GM12878 (cell line): Measurements from ENCODE around the gene APOBEC3H. TPM values are rescaled to one million over a fixed set of nuclear protein-coding genes. Genes with fewer than 3 reads are reported as not detected.

Experiments used
- ATAC-seq: fragments of 200-7000 bp; cut with Tn5 transposase; 3 replicates; pipeline ENCODE4 v1.9.1; 2020; ENCODE audit warnings: mild to moderate bottlenecking, moderate library complexity
- BruUV-seq: library from RNA; stranded (reverse); fragments of 400-500 nt; replicated peaks from 2 replicates; lab custom pipeline; 2021; lab: Mats Ljungman, UMichigan
- CTCF ChIA-PET: fragments of 300-600 bp; sonication (Branson Sonifier 250); formaldehyde crosslinking; extraction: SDS; loops from one replicate; lab custom pipeline; 2021; ENCODE audit warnings: inconsistent platforms; lab: Yijun Ruan, JAX
- POLR2A ChIA-PET: fragments of 350-600 bp; formaldehyde crosslinking; extraction: SDS; loops from one replicate; lab custom pipeline; 2021; ENCODE audit warnings: inconsistent platforms; lab: Charles Lee
- RAD21 ChIA-PET: fragments of 300-600 bp; sonication (Branson Sonifier 250); formaldehyde crosslinking; loops from one replicate; lab custom pipeline; 2023; ENCODE audit warnings: antibody characterized with exemption; ENCODE audit not compliant: unreplicated experiment; lab: Charles Lee
- SMC1A ChIA-PET: fragments of 300-600 bp; sonication (Branson Sonifier 250); formaldehyde crosslinking; loops from one replicate; lab custom pipeline; 2023; ENCODE audit not compliant: unreplicated experiment, uncharacterized antibody; lab: Charles Lee
- DNase-seq: peaks from one replicate; pipeline ENCODE4 v3.0.0-alpha.2; 2011; ENCODE audit warnings: low read depth, low spot score
- FAIRE-seq: peaks from 3 replicates; lab custom pipeline; 2011; peaks lifted over from hg19 to GRCh38; lab: Jason Lieb, UNC
- H2AFZ ChIP-seq: 2 replicates; pipeline ENCODE4 v1.6.0; 2011; ENCODE audit warnings: low read depth, low read length, control low read depth; ENCODE audit not compliant: control insufficient read depth
- H3K27ac ChIP-seq: 2 replicates; pipeline ENCODE4 v1.5.1; 2011; ENCODE audit warnings: control low read depth; ENCODE audit not compliant: control insufficient read depth, insufficient read depth
- H3K27me3 ChIP-seq, 2 experiments: replicated peaks in 1 of 2; 2 replicates each; pipeline versions ENCODE4 v1.6.0 to v1.6.1; 2011; ENCODE audit warnings: low read length in 1 of 2; ENCODE audit not compliant: control insufficient read depth in 2 of 2, insufficient read depth in 2 of 2
- H3K36me3 ChIP-seq, 2 experiments: 2 replicates each; pipeline ENCODE4 v1.5.1; 2011; ENCODE audit warnings: low read length in 1 of 2; ENCODE audit not compliant: control insufficient read depth in 2 of 2, insufficient read depth in 2 of 2
- H3K4me1 ChIP-seq: 2 replicates; pipeline ENCODE4 v1.6.1; 2011; ENCODE audit warnings: mild to moderate bottlenecking, low read length, moderate library complexity, mixed read lengths; ENCODE audit not compliant: control insufficient read depth, insufficient read depth
- H3K4me2 ChIP-seq: 2 replicates; pipeline ENCODE4 v1.6.0; 2011; ENCODE audit warnings: control low read depth; ENCODE audit not compliant: control insufficient read depth, insufficient read depth
- H3K4me3 ChIP-seq: fragments of 200-600 bp; sonication (generic); 2 replicates; pipeline ENCODE4 v1.5.1; 2016
- H3K79me2 ChIP-seq: 2 replicates; pipeline ENCODE4 v1.6.0; 2011; ENCODE audit warnings: low read length; ENCODE audit not compliant: control insufficient read depth, insufficient read depth
- H3K9ac ChIP-seq: 2 replicates; pipeline ENCODE4 v1.8.0; 2011; ENCODE audit warnings: low read length, control low read depth, mixed read lengths; ENCODE audit not compliant: control insufficient read depth, insufficient read depth
- H3K9me3 ChIP-seq: replicated peaks from 3 replicates; pipeline ENCODE4 v1.5.1; 2011; ENCODE audit warnings: mild to moderate bottlenecking, low read length; ENCODE audit not compliant: control insufficient read depth, insufficient read depth
- H4K20me1 ChIP-seq: 2 replicates; pipeline ENCODE4 v1.6.0; 2011; ENCODE audit not compliant: control insufficient read depth, insufficient read depth
- EED ChIP-seq: sonication (generic); IDR thresholded peaks from 2 replicates; pipeline ENCODE4 v1.6.1; 2016; ENCODE audit warnings: antibody characterized with exemption, low read depth
- FOXK2 ChIP-seq: fragments of 450-650 bp; IDR thresholded peaks from 2 replicates; pipeline ENCODE4 v1.6.1; 2017; ENCODE audit warnings: mild to moderate bottlenecking, moderate library complexity
- HDAC2 ChIP-seq: fragments of 200-600 bp; sonication (generic); IDR thresholded peaks from 2 replicates; pipeline ENCODE4 v1.6.1; 2017
- IKZF1 ChIP-seq: fragments of 450-650 bp; conservative IDR thresholded peaks from 2 replicates; pipeline ENCODE4 v1.6.1; 2017; ENCODE audit warnings: antibody characterized with exemption, mild to moderate bottlenecking
- JUNB ChIP-seq: IDR thresholded peaks from 2 replicates; pipeline ENCODE4 v1.6.1; 2016; ENCODE audit warnings: antibody characterized with exemption, mild to moderate bottlenecking
- NRF1 ChIP-seq: conservative IDR thresholded peaks from 2 replicates; pipeline ENCODE4 v1.6.1; 2011; ENCODE audit warnings: mild to moderate bottlenecking, low read depth, low read length, improper control_type of control experiment
- PKNOX1 ChIP-seq: fragments of 450-650 bp; IDR thresholded peaks from 2 replicates; pipeline ENCODE4 v1.6.1; 2016; ENCODE audit warnings: mild to moderate bottlenecking
- POLR2AphosphoS5 ChIP-seq: IDR thresholded peaks from 2 replicates; pipeline ENCODE4 v1.6.1; 2011; ENCODE audit warnings: mild to moderate bottlenecking, low read length, inconsistent platforms
- SMAD1 ChIP-seq: fragments of 450-650 bp; IDR thresholded peaks from 2 replicates; pipeline ENCODE4 v1.6.1; 2018; ENCODE audit warnings: mild to moderate bottlenecking, low read depth; ENCODE audit not compliant: partially characterized antibody
- SPI1 ChIP-seq: IDR thresholded peaks from 2 replicates; pipeline ENCODE4 v1.6.1; 2011; ENCODE audit warnings: low read depth, mild to moderate bottlenecking, low read length, moderate library complexity, borderline replicate concordance; ENCODE audit not compliant: insufficient read depth
- SREBF1 ChIP-seq: IDR thresholded peaks from 2 replicates; pipeline ENCODE4 v1.6.1; 2012; ENCODE audit warnings: mild to moderate bottlenecking, low read length
- STAT3 ChIP-seq: IDR thresholded peaks from 2 replicates; pipeline ENCODE4 v1.6.1; 2011; ENCODE audit warnings: low read depth, low read length, improper control_type of control experiment
- TAF1 ChIP-seq: IDR thresholded peaks from 2 replicates; pipeline ENCODE4 v1.6.1; 2011; ENCODE audit warnings: mild to moderate bottlenecking, low read depth, low read length, borderline replicate concordance
- YY1 ChIP-seq: IDR thresholded peaks from 2 replicates; pipeline ENCODE4 v1.6.1; 2011; ENCODE audit warnings: low read depth, mild to moderate bottlenecking, low read length
- ZNF207 ChIP-seq: fragments of 450-650 bp; IDR thresholded peaks from 2 replicates; pipeline ENCODE4 v1.6.1; 2014; ENCODE audit warnings: antibody characterized with exemption, mild to moderate bottlenecking, borderline replicate concordance
- WGBS: methylation state at CpG from one replicate; pipeline ENCODE4 v1.1.6; 2016; ENCODE audit warnings: low lambda C conversion rate; ENCODE audit not compliant: insufficient replicate concordance, insufficient coverage; ENCODE audit errors: missing lambda C conversion rate; 5-methylcytosine and 5-hydroxymethylcytosine counted together
- in situ Hi-C: fragments of 300-500 bp; cut with MboI; formaldehyde crosslinking; loops from 9 replicates; pipeline ENCODE4 v1.14.3; 2018; ENCODE audit warnings: mixed read lengths
- intact Hi-C: fragments of 100-400 bp; cut with micrococcal nuclease; formaldehyde crosslinking; loops from one replicate; pipeline ENCODE4 v1.14.2; 2022; ENCODE audit not compliant: unreplicated experiment
- polyA plus RNA-seq, 11 experiments: library from polyadenylated mRNA; depleted of rRNA in 4 of 11; unstranded in 6 of 11; stranded (reverse) in 5 of 11; fragments of >200 nt; fragmentation: Nextera tagmentation in 4 of 11; fragmentation: Illumina TruSeq in 1 of 11; extraction: Ambion mirVana in 4 of 11; extraction: Trizol in 1 of 11; gene quantifications; 1 replicate in 1 of 11; 2 replicates in 10 of 11; pipeline versions ENCODE4 v1.2.1 to v1.2.3, GENCODE V29; 2011 to 2016; ENCODE audit warnings: inconsistent platforms in 2 of 11, missing spikeins in 2 of 11, low read depth in 1 of 11
- total RNA-seq, 4 experiments: library from RNA; depleted of rRNA in 3 of 4; stranded (reverse); fragments of >200 nt in 3 of 4; fragmentation: Illumina TruSeq in 1 of 4; extraction: Trizol in 1 of 4; gene quantifications; 2 replicates each; pipeline versions ENCODE4 v1.2.1 to v1.2.3, GENCODE V29; 2013 to 2021
- TF ChIP-seq, protein P1 (sequence below): fragments of 450-650 bp; IDR thresholded peaks from 2 replicates; pipeline ENCODE4 v1.6.1; 2017; ENCODE audit warnings: borderline replicate concordance
- TF ChIP-seq, protein P2 (sequence below): fragments of 450-650 bp; IDR thresholded peaks from 2 replicates; pipeline ENCODE4 v1.6.1; 2017; ENCODE audit warnings: antibody characterized with exemption, mild to moderate bottlenecking, moderate library complexity
- TF ChIP-seq, protein P3 (sequence below): fragments of 450-650 bp; IDR thresholded peaks from 2 replicates; pipeline ENCODE4 v1.6.1; 2014; ENCODE audit warnings: mild to moderate bottlenecking

Gene APOBEC3H
- total and polyA plus RNA-seq, 10 of the 15 experiments (the other 5 are each of a cell fraction or from before 2014, with no cell fraction given) = 7.5 to 23.0 (median 14.8) TPM

DNA sequence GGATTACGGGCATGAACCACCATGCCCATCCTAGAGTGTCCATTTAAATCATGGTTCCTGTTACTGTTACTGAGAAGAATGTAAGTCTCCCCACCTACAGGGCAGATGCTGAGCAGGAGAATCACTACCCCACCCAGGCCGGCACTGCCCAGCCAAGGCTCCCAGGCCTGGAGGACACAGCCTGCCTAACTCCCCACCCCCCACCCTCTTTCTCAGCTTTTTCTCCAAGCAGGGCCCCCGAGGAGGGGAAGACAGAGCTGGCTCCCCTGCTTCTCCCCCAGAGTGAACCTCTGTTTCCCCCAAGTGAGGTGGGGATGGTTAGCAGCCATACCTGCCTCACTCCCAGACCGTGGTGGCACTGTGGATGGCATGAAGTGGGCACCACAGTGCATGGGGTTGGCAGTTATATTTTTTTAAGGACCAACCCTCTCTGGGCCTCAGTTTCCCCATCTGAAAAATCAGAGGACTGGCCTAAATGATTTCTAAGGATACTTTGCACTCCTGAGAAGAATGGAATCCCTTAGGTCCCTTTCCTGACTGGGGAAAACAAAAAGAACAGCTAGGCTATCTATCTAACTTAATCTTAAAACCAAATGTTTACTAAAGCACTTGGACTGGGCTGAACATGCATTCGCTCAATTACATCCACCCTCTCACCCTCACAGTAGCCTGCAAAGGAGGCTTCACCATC is 50.4 kb downstream of the APOBEC3H start:
- peaks cover 46% of the 10 kb centered on the region for H3K79me2 ChIP-seq
- no peaks in the 10 kb centered on the region; a peak in 1 of 4 replicates for H3K36me3 ChIP-seq
- ATAC-seq (no peak), FAIRE-seq (no peak), DNase-seq (no peak)
- no peaks in the 10 kb centered on the region for H3K27me3 ChIP-seq
- H3K4me2 ChIP-seq = no peak overlapping the region
- in situ Hi-C loops = no loop called here
- WGBS = 51% methylated on average over 5 of the region's 5 CpGs
- RAD21 ChIA-PET = interaction anchor here (0.6 to 6.4 kb wide), 6 partner anchors 12 to 193 kb away, joined by 3 to 32 read pairs (median 5); partner anchors contain the start of gene APOBEC3H
- no peak overlapping the region for H3K4me3 ChIP-seq
- BruUV-seq = no TSS peak
- no peak overlapping the region for H2AFZ ChIP-seq
- H3K4me1 ChIP-seq = peaks cover 49% of the 10 kb centered on the region
- no peaks in the 10 kb centered on the region for H3K9me3 ChIP-seq
- no peaks in the 10 kb centered on the region for H4K20me1 ChIP-seq
- H3K27ac ChIP-seq = no peak overlapping the region; the same call in none of the 2 replicates
- SMC1A ChIA-PET = interaction anchor here (1.2 to 2.3 kb wide), 2 partner anchors 26 to 48 kb away, joined by 3 to 9 read pairs; no protein-coding TSS in a partner anchor
- CTCF ChIA-PET = interaction anchor here (0.5 to 3.7 kb wide), 4 partner anchors 13 to 1488 kb away, joined by 3 to 18 read pairs (median 10); partner anchors contain the start of gene TAB1
- intact Hi-C loops = no loop called here
- POLR2A ChIA-PET = interaction anchor here (0.6 to 2.9 kb wide), 6 partner anchors 48 to 206 kb away, joined by 5 to 23 read pairs (median 12); partner anchors contain the start of genes APOBEC3C, APOBEC3D and RPL3
- H3K9ac ChIP-seq = no peak overlapping the region
- TF ChIP-seq ZNF207 (no peak), HDAC2 (no peak), SPI1 (no peak), FOXK2 (no peak), SMAD1 (no peak), TAF1 (no peak), STAT3 (no peak), IKZF1 (no peak), SREBF1 (no peak), NRF1 (no peak), YY1 (no peak), EED (no peak), POLR2AphosphoS5 (no peak), PKNOX1 (no peak), JUNB (no peak)
- TF ChIP-seq, protein P1, sequence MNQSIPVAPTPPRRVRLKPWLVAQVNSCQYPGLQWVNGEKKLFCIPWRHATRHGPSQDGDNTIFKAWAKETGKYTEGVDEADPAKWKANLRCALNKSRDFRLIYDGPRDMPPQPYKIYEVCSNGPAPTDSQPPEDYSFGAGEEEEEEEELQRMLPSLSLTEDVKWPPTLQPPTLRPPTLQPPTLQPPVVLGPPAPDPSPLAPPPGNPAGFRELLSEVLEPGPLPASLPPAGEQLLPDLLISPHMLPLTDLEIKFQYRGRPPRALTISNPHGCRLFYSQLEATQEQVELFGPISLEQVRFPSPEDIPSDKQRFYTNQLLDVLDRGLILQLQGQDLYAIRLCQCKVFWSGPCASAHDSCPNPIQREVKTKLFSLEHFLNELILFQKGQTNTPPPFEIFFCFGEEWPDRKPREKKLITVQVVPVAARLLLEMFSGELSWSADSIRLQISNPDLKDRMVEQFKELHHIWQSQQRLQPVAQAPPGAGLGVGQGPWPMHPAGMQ = no peak
- TF ChIP-seq, protein P2, sequence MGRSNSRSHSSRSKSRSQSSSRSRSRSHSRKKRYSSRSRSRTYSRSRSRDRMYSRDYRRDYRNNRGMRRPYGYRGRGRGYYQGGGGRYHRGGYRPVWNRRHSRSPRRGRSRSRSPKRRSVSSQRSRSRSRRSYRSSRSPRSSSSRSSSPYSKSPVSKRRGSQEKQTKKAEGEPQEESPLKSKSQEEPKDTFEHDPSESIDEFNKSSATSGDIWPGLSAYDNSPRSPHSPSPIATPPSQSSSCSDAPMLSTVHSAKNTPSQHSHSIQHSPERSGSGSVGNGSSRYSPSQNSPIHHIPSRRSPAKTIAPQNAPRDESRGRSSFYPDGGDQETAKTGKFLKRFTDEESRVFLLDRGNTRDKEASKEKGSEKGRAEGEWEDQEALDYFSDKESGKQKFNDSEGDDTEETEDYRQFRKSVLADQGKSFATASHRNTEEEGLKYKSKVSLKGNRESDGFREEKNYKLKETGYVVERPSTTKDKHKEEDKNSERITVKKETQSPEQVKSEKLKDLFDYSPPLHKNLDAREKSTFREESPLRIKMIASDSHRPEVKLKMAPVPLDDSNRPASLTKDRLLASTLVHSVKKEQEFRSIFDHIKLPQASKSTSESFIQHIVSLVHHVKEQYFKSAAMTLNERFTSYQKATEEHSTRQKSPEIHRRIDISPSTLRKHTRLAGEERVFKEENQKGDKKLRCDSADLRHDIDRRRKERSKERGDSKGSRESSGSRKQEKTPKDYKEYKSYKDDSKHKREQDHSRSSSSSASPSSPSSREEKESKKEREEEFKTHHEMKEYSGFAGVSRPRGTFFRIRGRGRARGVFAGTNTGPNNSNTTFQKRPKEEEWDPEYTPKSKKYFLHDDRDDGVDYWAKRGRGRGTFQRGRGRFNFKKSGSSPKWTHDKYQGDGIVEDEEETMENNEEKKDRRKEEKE = no peak
- TF ChIP-seq, protein P3, sequence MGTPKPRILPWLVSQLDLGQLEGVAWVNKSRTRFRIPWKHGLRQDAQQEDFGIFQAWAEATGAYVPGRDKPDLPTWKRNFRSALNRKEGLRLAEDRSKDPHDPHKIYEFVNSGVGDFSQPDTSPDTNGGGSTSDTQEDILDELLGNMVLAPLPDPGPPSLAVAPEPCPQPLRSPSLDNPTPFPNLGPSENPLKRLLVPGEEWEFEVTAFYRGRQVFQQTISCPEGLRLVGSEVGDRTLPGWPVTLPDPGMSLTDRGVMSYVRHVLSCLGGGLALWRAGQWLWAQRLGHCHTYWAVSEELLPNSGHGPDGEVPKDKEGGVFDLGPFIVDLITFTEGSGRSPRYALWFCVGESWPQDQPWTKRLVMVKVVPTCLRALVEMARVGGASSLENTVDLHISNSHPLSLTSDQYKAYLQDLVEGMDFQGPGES = no peak
